Measurements from ENCODE around the gene PDE1A.

DNA sequence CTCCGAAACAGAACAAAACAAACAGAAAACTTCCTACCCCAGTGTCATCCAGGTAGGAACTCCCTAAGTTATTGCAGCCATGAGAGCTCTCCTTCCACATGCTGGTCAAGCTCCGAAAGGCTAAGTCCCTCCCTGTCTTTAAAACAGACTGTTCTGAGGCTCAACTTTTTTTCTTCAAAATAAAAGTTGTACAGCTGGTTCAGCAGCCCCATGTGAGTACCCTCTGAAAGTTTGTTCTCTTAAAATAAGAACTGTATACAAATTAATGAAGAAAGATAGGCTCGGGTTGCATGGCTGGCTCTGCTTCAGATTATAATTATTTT is at the start of gene PDE1A:
- TF ChIP-seq, protein P1, sequence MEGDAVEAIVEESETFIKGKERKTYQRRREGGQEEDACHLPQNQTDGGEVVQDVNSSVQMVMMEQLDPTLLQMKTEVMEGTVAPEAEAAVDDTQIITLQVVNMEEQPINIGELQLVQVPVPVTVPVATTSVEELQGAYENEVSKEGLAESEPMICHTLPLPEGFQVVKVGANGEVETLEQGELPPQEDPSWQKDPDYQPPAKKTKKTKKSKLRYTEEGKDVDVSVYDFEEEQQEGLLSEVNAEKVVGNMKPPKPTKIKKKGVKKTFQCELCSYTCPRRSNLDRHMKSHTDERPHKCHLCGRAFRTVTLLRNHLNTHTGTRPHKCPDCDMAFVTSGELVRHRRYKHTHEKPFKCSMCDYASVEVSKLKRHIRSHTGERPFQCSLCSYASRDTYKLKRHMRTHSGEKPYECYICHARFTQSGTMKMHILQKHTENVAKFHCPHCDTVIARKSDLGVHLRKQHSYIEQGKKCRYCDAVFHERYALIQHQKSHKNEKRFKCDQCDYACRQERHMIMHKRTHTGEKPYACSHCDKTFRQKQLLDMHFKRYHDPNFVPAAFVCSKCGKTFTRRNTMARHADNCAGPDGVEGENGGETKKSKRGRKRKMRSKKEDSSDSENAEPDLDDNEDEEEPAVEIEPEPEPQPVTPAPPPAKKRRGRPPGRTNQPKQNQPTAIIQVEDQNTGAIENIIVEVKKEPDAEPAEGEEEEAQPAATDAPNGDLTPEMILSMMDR (IDR thresholded peaks at IDR 0.05; ENCODE audit: insufficient read depth, low read length) = no peak
- no peak for TF ChIP-seq POLR2AphosphoS5 (IDR thresholded peaks at IDR 0.05; ENCODE audit: low read depth)
- TF ChIP-seq, protein P2, sequence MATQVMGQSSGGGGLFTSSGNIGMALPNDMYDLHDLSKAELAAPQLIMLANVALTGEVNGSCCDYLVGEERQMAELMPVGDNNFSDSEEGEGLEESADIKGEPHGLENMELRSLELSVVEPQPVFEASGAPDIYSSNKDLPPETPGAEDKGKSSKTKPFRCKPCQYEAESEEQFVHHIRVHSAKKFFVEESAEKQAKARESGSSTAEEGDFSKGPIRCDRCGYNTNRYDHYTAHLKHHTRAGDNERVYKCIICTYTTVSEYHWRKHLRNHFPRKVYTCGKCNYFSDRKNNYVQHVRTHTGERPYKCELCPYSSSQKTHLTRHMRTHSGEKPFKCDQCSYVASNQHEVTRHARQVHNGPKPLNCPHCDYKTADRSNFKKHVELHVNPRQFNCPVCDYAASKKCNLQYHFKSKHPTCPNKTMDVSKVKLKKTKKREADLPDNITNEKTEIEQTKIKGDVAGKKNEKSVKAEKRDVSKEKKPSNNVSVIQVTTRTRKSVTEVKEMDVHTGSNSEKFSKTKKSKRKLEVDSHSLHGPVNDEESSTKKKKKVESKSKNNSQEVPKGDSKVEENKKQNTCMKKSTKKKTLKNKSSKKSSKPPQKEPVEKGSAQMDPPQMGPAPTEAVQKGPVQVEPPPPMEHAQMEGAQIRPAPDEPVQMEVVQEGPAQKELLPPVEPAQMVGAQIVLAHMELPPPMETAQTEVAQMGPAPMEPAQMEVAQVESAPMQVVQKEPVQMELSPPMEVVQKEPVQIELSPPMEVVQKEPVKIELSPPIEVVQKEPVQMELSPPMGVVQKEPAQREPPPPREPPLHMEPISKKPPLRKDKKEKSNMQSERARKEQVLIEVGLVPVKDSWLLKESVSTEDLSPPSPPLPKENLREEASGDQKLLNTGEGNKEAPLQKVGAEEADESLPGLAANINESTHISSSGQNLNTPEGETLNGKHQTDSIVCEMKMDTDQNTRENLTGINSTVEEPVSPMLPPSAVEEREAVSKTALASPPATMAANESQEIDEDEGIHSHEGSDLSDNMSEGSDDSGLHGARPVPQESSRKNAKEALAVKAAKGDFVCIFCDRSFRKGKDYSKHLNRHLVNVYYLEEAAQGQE (IDR thresholded peaks at IDR 0.05; ENCODE audit: insufficient replicate concordance, low read depth) = no peak
- no peak for TF ChIP-seq SPI1 (IDR thresholded peaks at IDR 0.05; ENCODE audit: borderline replicate concordance, low read depth)
- TF ChIP-seq GABPA (IDR thresholded peaks at IDR 0.05; ENCODE audit: low read depth) = no peak

Measured in HL-60 (cell line).